KMS-11 (cell line): ENCODE measurements around the gene PDE5A.
"Not testable (repeated sequence)": the region's sequence is repeated elsewhere in the genome, so short reads cannot be mapped to it uniquely, and the experiment has no call there.

Experiments used
- H2AFZ ChIP-seq: fragments of 200-600 bp; sonication (generic); 2 replicates; pipeline ENCODE4 v1.6.1; 2016; ENCODE audit warnings: antibody characterized with exemption, mixed run types, low read depth
- H3K27ac ChIP-seq: fragments of 200-600 bp; sonication (generic); 2 replicates; pipeline ENCODE4 v1.6.1; 2016; ENCODE audit warnings: mild to moderate bottlenecking, mixed run types
- H3K27me3 ChIP-seq: fragments of 200-600 bp; sonication (generic); 2 replicates; pipeline ENCODE4 v1.6.1; 2017; ENCODE audit warnings: mild to moderate bottlenecking, low read depth, mixed run types, moderate library complexity; ENCODE audit not compliant: insufficient read depth
- H3K36me3 ChIP-seq: fragments of 200-600 bp; sonication (generic); 2 replicates; pipeline ENCODE4 v1.6.1; 2017; ENCODE audit warnings: mild to moderate bottlenecking, mixed run types; ENCODE audit not compliant: insufficient read depth
- H3K4me1 ChIP-seq: fragments of 200-600 bp; sonication (generic); 2 replicates; pipeline ENCODE4 v1.6.1; 2016; ENCODE audit warnings: mild to moderate bottlenecking, low read depth, mixed run types; ENCODE audit not compliant: poor library complexity, severe bottlenecking
- H3K4me2 ChIP-seq: fragments of 200-600 bp; sonication (generic); 2 replicates; pipeline ENCODE4 v1.7.0; 2016; ENCODE audit warnings: mild to moderate bottlenecking, mixed run types
- H3K4me3 ChIP-seq: fragments of 200-600 bp; sonication (generic); IDR thresholded peaks from 2 replicates; pipeline ENCODE4 v1.6.1; 2017; ENCODE audit warnings: low read depth, low read length, mixed read lengths; ENCODE audit not compliant: insufficient read depth
- H3K79me2 ChIP-seq: fragments of 200-600 bp; sonication (generic); 2 replicates; pipeline ENCODE4 v1.6.1; 2016; ENCODE audit warnings: low read depth, mixed run types; ENCODE audit not compliant: insufficient read depth
- H3K9ac ChIP-seq: fragments of 200-600 bp; sonication (generic); 2 replicates; pipeline ENCODE4 v1.6.1; 2016; ENCODE audit warnings: mild to moderate bottlenecking, mixed run types
- H4K20me1 ChIP-seq: fragments of 200-600 bp; sonication (generic); 2 replicates; pipeline ENCODE4 v1.6.1; 2016; ENCODE audit warnings: mild to moderate bottlenecking, mixed run types; ENCODE audit not compliant: insufficient read depth
- TF ChIP-seq, protein P1 (sequence below): fragments of 200-600 bp; sonication (generic); conservative IDR thresholded peaks from 2 replicates; pipeline ENCODE4 v1.6.1; 2017; ENCODE audit warnings: low read depth, mild to moderate bottlenecking, antibody characterized with exemption, low read length, moderate library complexity, mixed read lengths

The PDE5A gene

DNA sequence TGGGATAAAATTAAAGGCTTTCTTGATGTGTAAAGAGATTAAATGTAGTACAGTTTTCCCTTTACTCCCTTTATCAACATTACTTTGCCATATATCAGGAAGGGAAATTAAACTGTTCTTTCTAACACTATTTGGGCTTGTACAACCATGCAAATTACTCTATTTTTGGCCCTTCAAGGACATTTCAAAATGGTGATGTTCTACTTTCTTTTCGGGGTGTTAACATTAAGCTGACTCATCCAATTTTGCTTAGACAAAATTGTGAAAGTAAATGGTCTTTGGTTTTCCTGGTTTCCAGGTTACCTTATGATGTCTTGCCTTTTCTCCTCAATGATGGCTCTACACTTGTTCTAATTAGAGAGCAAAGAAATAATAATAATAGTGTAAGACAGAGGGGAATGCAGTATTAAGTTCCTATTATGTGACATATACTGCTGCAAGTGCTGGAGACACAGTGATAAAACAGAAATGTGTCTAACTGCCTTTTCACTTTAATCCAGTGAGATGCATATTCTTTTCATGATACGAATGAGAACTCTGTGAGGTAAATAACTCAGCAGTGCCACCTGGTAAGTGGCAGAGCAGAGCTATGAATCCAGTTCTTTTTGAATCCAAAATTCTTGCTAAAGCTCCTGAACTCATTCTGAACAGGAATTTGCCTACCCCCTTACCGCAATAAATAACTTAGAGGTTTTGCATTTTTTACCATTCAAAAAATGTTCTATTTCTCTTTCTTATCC, 35.7 kb upstream of the PDE5A start:
- Histone ChIP-seq H3K4me1 (peaks cover 21% of the 10 kb centered on the region), H3K36me3 (no peaks in the 10 kb centered on the region), H2AFZ (peak overlapping the region; percentile 93), H3K27ac (peak overlapping the region; percentile 64), H3K79me2 (no peaks in the 10 kb centered on the region), H3K4me2 (peak overlapping the region; percentile 94), H3K4me3 (no peak overlapping the region), H4K20me1 (no peaks in the 10 kb centered on the region), H3K27me3 (no peaks in the 10 kb centered on the region), H3K9ac (peak overlapping the region; percentile 56; the same call in 1 of the 2 replicates)
- TF ChIP-seq, protein P1, sequence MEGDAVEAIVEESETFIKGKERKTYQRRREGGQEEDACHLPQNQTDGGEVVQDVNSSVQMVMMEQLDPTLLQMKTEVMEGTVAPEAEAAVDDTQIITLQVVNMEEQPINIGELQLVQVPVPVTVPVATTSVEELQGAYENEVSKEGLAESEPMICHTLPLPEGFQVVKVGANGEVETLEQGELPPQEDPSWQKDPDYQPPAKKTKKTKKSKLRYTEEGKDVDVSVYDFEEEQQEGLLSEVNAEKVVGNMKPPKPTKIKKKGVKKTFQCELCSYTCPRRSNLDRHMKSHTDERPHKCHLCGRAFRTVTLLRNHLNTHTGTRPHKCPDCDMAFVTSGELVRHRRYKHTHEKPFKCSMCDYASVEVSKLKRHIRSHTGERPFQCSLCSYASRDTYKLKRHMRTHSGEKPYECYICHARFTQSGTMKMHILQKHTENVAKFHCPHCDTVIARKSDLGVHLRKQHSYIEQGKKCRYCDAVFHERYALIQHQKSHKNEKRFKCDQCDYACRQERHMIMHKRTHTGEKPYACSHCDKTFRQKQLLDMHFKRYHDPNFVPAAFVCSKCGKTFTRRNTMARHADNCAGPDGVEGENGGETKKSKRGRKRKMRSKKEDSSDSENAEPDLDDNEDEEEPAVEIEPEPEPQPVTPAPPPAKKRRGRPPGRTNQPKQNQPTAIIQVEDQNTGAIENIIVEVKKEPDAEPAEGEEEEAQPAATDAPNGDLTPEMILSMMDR = no peak

- Histone ChIP-seq H3K9ac (peak overlapping the region; percentile 56; the same call in 1 of the 2 replicates), H4K20me1 (no peaks in the 10 kb centered on the region), H2AFZ (peak overlapping the region; percentile 93), H3K79me2 (no peaks in the 10 kb centered on the region), H3K27ac (peak overlapping the region; percentile 64), H3K27me3 (no peaks in the 10 kb centered on the region), H3K4me2 (peak overlapping the region; percentile 94), H3K36me3 (no peaks in the 10 kb centered on the region), H3K4me3 (no peak overlapping the region), H3K4me1 (peaks cover 21% of the 10 kb centered on the region)
- TF ChIP-seq, protein P1 = no peak
These were observed 34.7 kb upstream of the PDE5A start for GRCh38 chr4:119663160-119663788.

DNA sequence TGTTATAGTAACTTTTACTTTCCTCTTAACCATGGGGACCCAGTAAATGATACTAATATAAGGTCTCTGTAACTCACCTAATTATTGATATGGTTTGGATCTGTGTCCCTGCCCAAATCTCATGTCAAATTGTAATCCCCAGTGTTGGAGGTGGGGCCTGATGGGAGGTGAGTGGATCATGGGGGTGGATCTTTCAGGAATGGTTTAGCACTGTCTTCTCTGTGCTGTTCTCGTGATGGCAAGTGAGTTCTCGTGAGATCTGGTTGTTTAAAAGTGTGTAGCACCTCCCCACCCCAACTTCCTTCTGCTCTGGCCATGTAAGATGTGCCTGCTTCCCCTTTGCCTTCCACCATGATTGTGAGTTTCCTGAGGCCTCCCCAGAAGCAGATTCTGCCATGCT, 34.0 kb upstream of the PDE5A start:
- H4K20me1 ChIP-seq, H3K27me3 ChIP-seq, H3K9ac ChIP-seq, H3K36me3 ChIP-seq, H3K4me3 ChIP-seq, H3K79me2 ChIP-seq: not testable (repeated sequence)
- Histone ChIP-seq H2AFZ (peak overlapping the region; percentile 93; the same call in 1 of the 2 replicates), H3K4me1 (peaks cover 21% of the 10 kb centered on the region), H3K4me2 (peak overlapping the region; percentile 94), H3K27ac (peak overlapping the region; percentile 64)

- TF ChIP-seq, protein P1 = no peak
- no peaks in the 10 kb centered on the region for H3K79me2 ChIP-seq
- H3K4me2 ChIP-seq = no peak overlapping the region
- no peaks in the 10 kb centered on the region for H3K36me3 ChIP-seq
- H3K4me1 ChIP-seq = peaks cover 21% of the 10 kb centered on the region
- H2AFZ ChIP-seq = no peak overlapping the region
- H3K9ac ChIP-seq = no peak overlapping the region
- H3K27ac ChIP-seq = no peak overlapping the region
- H4K20me1 ChIP-seq = no peaks in the 10 kb centered on the region
- no peak overlapping the region for H3K4me3 ChIP-seq
- no peaks in the 10 kb centered on the region for H3K27me3 ChIP-seq
These were observed 32.6 kb upstream of the PDE5A start for GRCh38 chr4:119661231-119661630.

DNA sequence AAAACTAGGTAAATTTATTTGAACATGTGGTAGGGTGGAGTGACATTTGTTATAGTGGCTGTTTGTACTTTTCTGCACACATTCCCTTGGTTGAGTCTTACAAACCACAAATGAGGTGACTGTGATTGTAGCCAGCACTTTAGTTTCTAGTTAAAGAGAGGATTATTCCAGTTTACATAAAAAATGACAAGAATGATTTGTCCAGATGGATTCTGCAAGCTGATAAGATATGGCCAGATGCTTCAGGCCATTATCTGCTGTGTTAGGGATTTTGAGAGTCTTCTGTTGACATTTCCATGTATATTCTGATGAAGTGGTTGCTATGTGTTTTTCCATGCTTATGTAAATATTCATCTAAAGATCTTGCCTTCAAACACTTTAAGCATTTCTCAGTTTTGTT, 31.0 kb upstream of the PDE5A start:
- TF ChIP-seq, protein P1 = no peak
- Histone ChIP-seq H3K4me2 (no peak overlapping the region), H3K79me2 (no peaks in the 10 kb centered on the region), H3K4me3 (no peak overlapping the region), H3K36me3 (no peaks in the 10 kb centered on the region), H4K20me1 (no peaks in the 10 kb centered on the region), H3K27ac (no peak overlapping the region), H3K27me3 (no peaks in the 10 kb centered on the region), H2AFZ (no peak overlapping the region), H3K4me1 (peaks cover 17% of the 10 kb centered on the region), H3K9ac (no peak overlapping the region)
